GM18517 (cell line): Measurements from ENCODE around the gene EIF3I.

Source experiments
- ATAC-seq: cut with Tn5 transposase; IDR thresholded peaks from one replicate; pipeline ENCODE4 v1.9.1; 2021; ENCODE audit warnings: mild to moderate bottlenecking, moderate library complexity; ENCODE audit not compliant: unreplicated experiment

The EIF3I gene

DNA sequence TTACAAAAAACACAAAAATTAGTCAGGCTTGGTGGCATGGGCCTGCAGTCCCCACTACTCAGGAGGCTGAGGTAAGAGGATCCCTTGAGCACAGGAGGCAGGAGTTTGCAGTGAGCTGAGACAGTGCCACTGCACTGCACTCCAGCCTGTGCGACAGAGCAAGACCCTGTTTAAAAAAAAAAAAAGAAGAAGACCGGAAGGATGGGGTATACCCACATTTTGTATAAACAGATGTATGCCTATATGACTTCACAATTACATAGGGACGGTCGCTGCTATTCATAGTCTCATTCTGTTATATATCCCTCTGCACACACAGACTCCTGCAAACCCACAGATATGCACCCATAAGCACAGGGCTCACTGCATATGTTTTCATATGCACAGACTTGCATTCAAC, 41.5 kb downstream of the EIF3I start:
- ATAC-seq = no peak

DNA sequence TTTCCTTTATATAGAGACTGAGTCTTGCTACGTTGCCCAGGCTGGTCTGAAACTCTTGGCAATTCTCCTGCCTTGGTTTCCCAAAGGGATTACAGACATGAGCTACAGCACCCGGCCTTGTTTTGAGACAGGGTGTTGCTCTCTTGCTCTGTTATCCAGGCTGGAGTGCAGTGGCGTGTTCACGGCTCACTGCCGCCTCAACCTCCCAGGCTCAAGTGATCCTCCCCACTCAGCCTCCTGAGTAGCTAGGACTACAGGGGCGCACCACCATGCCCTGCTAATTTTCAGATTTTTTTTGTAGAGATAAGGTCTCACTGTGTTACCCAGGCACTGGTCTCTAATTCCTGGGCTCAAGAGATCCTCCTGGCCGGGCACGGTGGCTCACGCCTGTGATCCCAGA, 43.6 kb downstream of the EIF3I start:
- ATAC-seq = no peak

DNA sequence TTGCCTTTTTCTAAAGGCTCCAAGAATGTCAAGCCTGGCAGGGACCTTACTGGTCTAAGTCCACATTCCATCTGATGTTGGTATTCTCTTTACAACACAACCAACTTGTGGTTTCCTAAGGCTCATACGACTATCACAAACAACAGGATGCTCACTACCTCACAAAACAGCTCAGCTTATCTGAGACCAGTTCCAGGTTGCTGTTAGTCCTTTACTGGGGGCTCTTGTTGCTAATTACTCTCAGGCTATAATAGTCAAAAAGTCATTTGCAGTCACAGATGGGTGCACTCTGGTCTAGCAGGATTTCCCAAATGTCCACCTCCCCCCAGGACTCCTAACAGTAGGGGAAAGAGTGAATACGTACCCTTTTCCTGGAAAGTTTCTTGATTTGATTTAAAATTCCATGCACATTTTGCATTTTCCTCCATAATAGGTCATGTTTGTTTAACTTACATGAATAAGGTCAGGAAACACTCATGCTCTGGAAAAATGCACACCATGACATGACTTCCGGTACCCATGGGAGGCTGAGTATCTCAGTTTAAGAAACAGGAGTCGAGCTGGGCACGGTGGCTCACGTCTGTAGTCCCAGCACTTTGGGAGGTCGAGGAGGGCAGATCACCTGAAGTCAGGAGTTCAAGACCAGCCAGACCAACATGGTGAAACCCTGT, 44.8 kb downstream of the EIF3I start:
- ATAC-seq = no peak

DNA sequence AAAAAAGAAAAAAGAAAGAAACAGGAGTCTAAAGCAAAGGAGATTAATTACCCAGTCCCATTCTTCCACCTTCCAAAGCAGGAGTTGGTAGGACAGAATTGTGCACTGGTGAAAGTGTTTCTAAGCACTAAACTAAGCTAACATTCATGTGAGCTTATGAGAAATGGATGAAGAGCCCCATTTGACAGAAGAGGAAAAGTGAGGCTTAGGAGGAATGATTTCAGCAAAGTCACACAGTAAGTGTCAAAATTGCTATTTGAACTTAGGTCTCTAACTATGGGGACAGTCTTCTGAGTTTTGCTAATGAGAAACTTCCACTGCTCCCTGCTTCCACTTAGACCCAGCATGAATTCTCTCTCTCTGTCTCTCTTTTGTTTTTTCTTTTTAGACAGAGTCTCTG, 47.5 kb downstream of the EIF3I start:
- no peak for ATAC-seq

DNA sequence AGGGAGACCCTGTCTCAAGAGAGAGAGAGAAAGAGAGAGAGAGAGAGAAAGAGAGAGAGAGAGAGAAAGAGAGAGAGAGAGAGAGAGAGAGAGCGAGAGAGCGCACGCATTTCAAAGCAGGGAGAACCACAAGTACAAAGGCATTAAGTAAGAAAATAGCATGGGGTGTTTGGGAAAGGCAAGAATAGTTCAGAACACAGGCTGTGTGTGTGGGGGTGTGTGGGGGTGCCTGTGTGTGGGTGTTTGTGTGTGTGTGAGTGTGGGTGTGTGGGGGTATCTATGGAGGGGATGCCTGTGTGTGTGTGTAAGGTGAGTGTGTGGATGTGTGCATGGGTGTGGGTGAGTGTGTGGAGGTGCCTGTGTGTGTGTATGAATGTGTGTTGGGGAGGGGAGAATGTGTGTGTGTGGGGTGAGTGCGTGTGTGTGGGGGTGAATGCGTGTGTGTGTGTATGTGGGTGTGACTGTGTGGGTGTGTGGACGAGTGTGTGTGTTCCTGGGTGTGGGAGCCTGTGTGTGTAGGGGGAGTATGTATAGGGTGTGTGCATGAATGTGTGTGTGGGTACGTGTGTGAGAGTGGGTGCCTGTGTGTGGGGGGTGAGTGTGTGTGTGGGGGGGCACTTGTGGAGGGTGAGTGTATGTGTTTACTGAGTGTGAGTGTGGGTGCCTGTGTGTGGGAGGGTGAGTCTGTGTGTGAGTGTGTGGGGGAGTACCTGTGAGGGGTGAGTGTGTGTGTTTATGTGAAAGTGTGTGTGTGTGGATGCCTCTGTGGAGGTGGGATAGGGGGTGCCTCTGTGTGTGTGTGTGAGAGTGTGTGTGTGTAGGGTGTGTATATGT, 50.6 kb downstream of the EIF3I start:
- ATAC-seq = no peak

DNA sequence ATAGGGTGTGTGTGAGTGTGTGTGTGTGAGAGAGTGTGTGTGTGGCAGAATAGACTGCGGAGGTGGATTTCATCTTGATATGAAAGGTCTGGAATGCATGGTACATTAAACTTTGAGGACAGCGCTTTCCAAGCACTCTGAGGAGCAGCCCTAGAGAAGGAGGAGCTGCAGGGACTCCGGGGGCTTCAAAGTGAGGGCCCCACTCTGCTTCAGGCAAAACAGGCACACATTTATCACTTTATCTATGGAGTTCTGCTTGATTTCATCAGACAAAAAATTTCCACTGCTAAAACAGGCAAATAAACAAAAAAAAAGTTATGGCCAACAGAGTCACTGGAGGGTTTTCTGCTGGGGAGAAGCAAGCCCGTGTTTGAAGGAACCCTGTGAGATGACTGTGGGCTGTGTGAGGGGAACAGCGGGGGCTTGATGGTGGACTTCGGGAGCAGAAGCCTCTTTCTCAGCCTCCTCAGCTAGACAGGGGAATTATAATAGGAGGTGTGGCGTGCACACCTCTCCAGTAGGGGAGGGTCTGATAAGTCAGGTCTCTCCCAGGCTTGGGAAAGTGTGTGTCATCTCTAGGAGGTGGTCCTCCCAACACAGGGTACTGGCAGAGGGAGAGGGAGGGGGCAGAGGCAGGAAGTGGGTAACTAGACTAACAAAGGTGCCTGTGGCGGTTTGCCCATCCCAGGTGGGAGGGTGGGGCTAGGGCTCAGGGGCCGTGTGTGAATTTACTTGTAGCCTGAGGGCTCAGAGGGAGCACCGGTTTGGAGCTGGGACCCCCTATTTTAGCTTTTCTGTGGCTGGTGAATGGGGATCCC, 51.4 kb downstream of the EIF3I start:
- no peak for ATAC-seq

DNA sequence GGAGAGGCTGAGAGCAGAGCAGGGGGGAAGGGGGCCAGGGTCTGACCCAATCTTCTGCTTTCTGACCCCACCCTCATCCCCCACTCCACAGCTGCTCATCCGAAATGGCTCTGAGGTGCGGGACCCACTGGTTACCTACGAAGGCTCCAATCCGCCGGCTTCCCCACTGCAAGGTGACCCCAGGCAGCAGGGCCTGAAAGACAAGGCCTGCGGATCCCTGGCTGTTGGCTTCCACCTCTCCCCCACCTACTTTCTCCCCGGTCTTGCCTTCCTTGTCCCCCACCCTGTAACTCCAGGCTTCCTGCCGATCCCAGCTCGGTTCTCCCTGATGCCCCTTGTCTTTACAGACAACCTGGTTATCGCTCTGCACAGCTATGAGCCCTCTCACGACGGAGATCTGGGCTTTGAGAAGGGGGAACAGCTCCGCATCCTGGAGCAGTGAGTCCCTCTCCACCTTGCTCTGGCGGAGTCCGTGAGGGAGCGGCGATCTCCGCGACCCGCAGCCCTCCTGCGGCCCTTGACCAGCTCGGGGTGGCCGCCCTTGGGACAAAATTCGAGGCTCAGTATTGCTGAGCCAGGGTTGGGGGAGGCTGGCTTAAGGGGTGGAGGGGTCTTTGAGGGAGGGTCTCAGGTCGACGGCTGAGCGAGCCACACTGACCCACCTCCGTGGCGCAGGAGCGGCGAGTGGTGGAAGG, 52.6 kb downstream of the EIF3I start:
- no peak for ATAC-seq

DNA sequence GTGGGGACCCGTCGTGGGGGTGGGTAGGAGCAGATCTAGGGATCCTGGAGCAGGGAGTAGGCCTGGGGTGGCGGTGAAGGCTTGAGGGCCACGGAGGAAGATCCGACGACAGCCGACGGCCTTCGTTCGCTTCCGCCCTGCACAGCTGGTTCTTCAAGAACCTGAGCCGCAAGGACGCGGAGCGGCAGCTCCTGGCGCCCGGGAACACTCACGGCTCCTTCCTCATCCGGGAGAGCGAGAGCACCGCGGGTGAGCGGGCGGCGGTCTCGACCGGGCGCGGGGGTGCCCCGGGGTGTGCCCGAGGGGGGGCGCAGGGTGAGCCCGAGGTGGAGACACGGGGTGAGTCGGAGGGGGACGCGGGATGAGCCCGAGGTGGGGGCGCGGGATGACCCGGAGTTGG, 53.2 kb downstream of the EIF3I start:
- no peak for ATAC-seq

DNA sequence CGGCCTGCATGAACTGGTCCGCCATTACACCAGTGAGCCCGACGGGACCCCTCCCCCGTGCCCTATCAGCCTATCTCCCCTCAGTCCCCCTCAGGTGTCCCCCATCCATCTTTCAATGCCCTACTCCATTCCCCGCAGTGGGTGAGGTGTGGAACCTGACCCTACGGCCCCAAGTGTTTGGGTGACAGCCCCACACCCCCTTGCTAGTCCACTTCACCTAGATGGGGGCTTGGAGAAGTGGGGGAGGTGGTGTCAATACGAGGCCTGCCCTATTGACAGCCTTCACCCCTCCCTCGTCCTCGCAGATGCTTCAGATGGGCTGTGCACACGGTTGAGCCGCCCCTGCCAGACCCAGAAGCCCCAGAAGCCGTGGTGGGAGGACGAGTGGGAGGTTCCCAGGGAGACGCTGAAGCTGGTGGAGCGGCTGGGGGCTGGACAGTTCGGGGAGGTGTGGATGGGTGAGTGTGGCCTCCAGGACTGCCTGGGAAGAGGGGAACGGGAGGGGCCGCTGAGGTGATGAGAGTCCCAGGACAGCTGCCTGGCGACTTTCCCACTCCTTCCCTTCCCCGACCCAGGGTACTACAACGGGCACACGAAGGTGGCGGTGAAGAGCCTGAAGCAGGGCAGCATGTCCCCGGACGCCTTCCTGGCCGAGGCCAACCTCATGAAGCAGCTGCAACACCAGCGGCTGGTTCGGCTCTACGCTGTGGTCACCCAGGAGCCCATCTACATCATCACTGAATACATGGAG, 54.0 kb downstream of the EIF3I start:
- ATAC-seq = no peak
